Brain microvascular endothelial cell (primary cell): ENCODE data around the gene SHROOM3.
A peak's percentile ranks its signal among the peaks of the same experiment; 100 is the strongest.

Experiments used
- DNase-seq: peaks from one replicate; pipeline ENCODE4 v3.0.0-alpha.2; 2020
- H3K27ac ChIP-seq: fragments of 250-450 bp; sonication (Bioruptor Pico); 2 replicates; pipeline ENCODE4 v1.5.1; 2020; ENCODE audit warnings: mild to moderate bottlenecking, moderate library complexity
- H3K27me3 ChIP-seq: fragments of 250-450 bp; sonication (Bioruptor Pico); replicated peaks from 2 replicates; pipeline ENCODE4 v1.5.1; 2020; ENCODE audit warnings: mild to moderate bottlenecking
- H3K36me3 ChIP-seq: fragments of 250-450 bp; sonication (Bioruptor Pico); replicated peaks from 2 replicates; pipeline ENCODE4 v1.5.1; 2020; ENCODE audit warnings: mild to moderate bottlenecking
- H3K4me3 ChIP-seq: 2 replicates; pipeline ENCODE4 v1.5.1; 2011; ENCODE audit warnings: low read depth, mild to moderate bottlenecking, control low read depth, low read length, moderate library complexity
- CTCF ChIP-seq: IDR thresholded peaks from 2 replicates; pipeline ENCODE4 v1.5.1; 2011; ENCODE audit warnings: low read depth, mild to moderate bottlenecking, moderate library complexity, low read length, control low read depth, inconsistent platforms; ENCODE audit errors: missing control alignments
- in situ Hi-C: cut with HindIII; loops from 2 replicates; pipeline ENCODE4 v1.10.0; 2017; ENCODE audit warnings: low sequenced_read_pairs, low pct_ligation_motif_present

The SHROOM3 gene

GRCh38 chr4:76538296-76538695 is 103.3 kb downstream of the SHROOM3 start:
- H3K36me3 ChIP-seq = no peaks in the 10 kb centered on the region
- no peak for TF ChIP-seq CTCF
- DNase-seq = no peak
- in situ Hi-C loops = no loop called here
- no peak overlapping the region for H3K4me3 ChIP-seq
- no peak overlapping the region for H3K27ac ChIP-seq
- no peaks in the 10 kb centered on the region for H3K27me3 ChIP-seq

GRCh38 chr4:76539979-76540378 is 105.0 kb downstream of the SHROOM3 start:
- no peak for TF ChIP-seq CTCF
- Histone ChIP-seq H3K27ac (peak overlapping the region; percentile 32), H3K4me3 (no peak overlapping the region), H3K36me3 (no peaks in the 10 kb centered on the region), H3K27me3 (no peaks in the 10 kb centered on the region)
- in situ Hi-C loops = no loop called here
- DNase-seq = peak; percentile 60

- no peak for TF ChIP-seq CTCF
- H3K36me3 ChIP-seq = no peaks in the 10 kb centered on the region
- H3K27ac ChIP-seq = peak overlapping the region; percentile 32
- no peak overlapping the region for H3K4me3 ChIP-seq
- in situ Hi-C loops = no loop called here
- no peak for DNase-seq
- no peaks in the 10 kb centered on the region for H3K27me3 ChIP-seq
These were observed 105.5 kb downstream of the SHROOM3 start for GRCh38 chr4:76540486-76540885.

- Histone ChIP-seq H3K27ac (no peak overlapping the region), H3K36me3 (no peaks in the 10 kb centered on the region), H3K27me3 (no peaks in the 10 kb centered on the region), H3K4me3 (no peak overlapping the region)
- in situ Hi-C loops = no loop called here
- DNase-seq = no peak
- no peak for TF ChIP-seq CTCF
These were observed 108.3 kb downstream of the SHROOM3 start for GRCh38 chr4:76543378-76543777.

- Histone ChIP-seq H3K27me3 (no peaks in the 10 kb centered on the region), H3K27ac (no peak overlapping the region), H3K36me3 (no peaks in the 10 kb centered on the region), H3K4me3 (no peak overlapping the region)
- in situ Hi-C loops = no loop called here
- no peak for DNase-seq
- TF ChIP-seq CTCF = no peak
These were observed 109.7 kb downstream of the SHROOM3 start for GRCh38 chr4:76544725-76545124.

- in situ Hi-C loops = no loop called here
- no peak for TF ChIP-seq CTCF
- no peak for DNase-seq
- no peak overlapping the region for H3K4me3 ChIP-seq
- no peak overlapping the region for H3K27ac ChIP-seq
- H3K36me3 ChIP-seq = no peaks in the 10 kb centered on the region
- H3K27me3 ChIP-seq = no peaks in the 10 kb centered on the region
These were observed 110.3 kb downstream of the SHROOM3 start for GRCh38 chr4:76545226-76545884.
